DOHH2 (cell line): ENCODE measurements around the gene MED27.

Source experiments
- H3F3A ChIP-seq: fragments of 200-600 bp; sonication (generic), shearing (Covaris generic); 2 replicates; pipeline ENCODE4 v1.6.0; 2016; ENCODE audit warnings: antibody characterized with exemption, mild to moderate bottlenecking; ENCODE audit not compliant: control insufficient read depth, insufficient read depth
- H3K27ac ChIP-seq: fragments of 200-600 bp; sonication (generic); 2 replicates; pipeline ENCODE4 v1.5.1; 2014; ENCODE audit warnings: low read depth, mild to moderate bottlenecking, low read length, moderate library complexity
- H3K27me3 ChIP-seq: fragments of 200-600 bp; sonication (generic); 2 replicates; pipeline ENCODE4 v1.6.1; 2014; ENCODE audit warnings: mild to moderate bottlenecking, low read length, mixed read lengths; ENCODE audit not compliant: control insufficient read depth
- H3K36me3 ChIP-seq: fragments of 200-600 bp; sonication (generic); 2 replicates; pipeline ENCODE4 v1.6.1; 2014; ENCODE audit warnings: mild to moderate bottlenecking, low read length, moderate library complexity, mixed read lengths; ENCODE audit not compliant: control insufficient read depth
- H3K4me1 ChIP-seq: fragments of 200-600 bp; sonication (generic); 2 replicates; pipeline ENCODE4 v1.6.1; 2014; ENCODE audit warnings: mild to moderate bottlenecking, low read length, mixed read lengths; ENCODE audit not compliant: control insufficient read depth
- H3K4me2 ChIP-seq: fragments of 200-600 bp; sonication (generic); 2 replicates; pipeline ENCODE4 v1.6.0; 2014; ENCODE audit warnings: mild to moderate bottlenecking, low read length, moderate library complexity
- H3K4me3 ChIP-seq: fragments of 200-600 bp; sonication (generic); 2 replicates; pipeline ENCODE4 v1.5.1; 2014; ENCODE audit warnings: mild to moderate bottlenecking, low read length, mixed read lengths
- H3K79me2 ChIP-seq: fragments of 200-600 bp; sonication (generic); 2 replicates; pipeline ENCODE4 v1.6.1; 2014; ENCODE audit warnings: mild to moderate bottlenecking, low read length, mixed read lengths; ENCODE audit not compliant: control insufficient read depth
- H3K9me2 ChIP-seq: fragments of 200-600 bp; sonication (generic); replicated peaks from 2 replicates; pipeline ENCODE4 v1.6.1; 2014; ENCODE audit warnings: mild to moderate bottlenecking, low read length, mixed read lengths; ENCODE audit not compliant: control insufficient read depth
- H3K9me3 ChIP-seq: fragments of 200-600 bp; sonication (generic); 2 replicates; pipeline ENCODE4 v1.6.1; 2014; ENCODE audit warnings: antibody characterized with exemption, low read length, mixed read lengths; ENCODE audit not compliant: control insufficient read depth, insufficient read depth
- H4K20me1 ChIP-seq: fragments of 200-600 bp; sonication (generic); 2 replicates; pipeline ENCODE4 v1.6.0; 2014; ENCODE audit warnings: low read depth, mild to moderate bottlenecking, antibody characterized with exemption, low read length, moderate library complexity; ENCODE audit not compliant: control insufficient read depth, insufficient read depth
- EZH2phosphoT487 ChIP-seq: fragments of 200-600 bp; sonication (generic); IDR thresholded peaks from 2 replicates; pipeline ENCODE4 v1.6.1; 2017; ENCODE audit warnings: borderline replicate concordance, mild to moderate bottlenecking, antibody characterized with exemption, low read length, moderate library complexity, mixed read lengths
- TF ChIP-seq, protein P1 (sequence below): fragments of 200-600 bp; sonication (generic); IDR thresholded peaks from one replicate; pipeline ENCODE4 v1.5.1; 2014; ENCODE audit warnings: antibody characterized with exemption, mild to moderate bottlenecking, low read depth, low read length; ENCODE audit not compliant: poor library complexity, severe bottlenecking

The MED27 gene

DNA sequence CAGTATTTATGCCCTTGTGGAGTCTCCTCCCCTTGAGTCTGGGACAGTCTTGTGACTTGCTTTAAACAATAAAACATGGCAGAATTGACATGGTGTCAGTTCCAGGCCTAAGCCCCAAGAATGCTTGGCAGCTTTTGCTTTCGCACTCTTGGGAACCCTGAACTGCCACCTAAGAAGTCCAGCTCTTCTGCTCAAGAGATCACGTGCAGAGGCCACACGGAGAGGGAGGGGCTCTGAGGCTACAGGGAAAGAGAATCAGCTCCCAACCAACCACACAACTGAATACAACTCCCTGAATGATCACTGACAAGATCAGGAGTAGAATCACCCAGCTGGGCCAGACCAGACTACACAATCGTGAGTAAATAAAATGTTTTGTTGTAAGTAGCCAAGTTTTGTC is 97.6 kb downstream of the MED27 start:
- no peaks in the 10 kb centered on the region; the same call in 1 of the 2 replicates for H3K79me2 ChIP-seq
- no peaks in the 10 kb centered on the region for H3K9me2 ChIP-seq
- peaks cover 37% of the 10 kb centered on the region for H3K4me1 ChIP-seq
- no peaks in the 10 kb centered on the region for H3K9me3 ChIP-seq
- no peak overlapping the region for H3K4me2 ChIP-seq
- H4K20me1 ChIP-seq, result 0 out of 2 replicates have a peak, but pooled peaks cover 2% of the 10 kb centered on the region
- TF ChIP-seq EZH2phosphoT487, result no peak
- TF ChIP-seq, protein P1, sequence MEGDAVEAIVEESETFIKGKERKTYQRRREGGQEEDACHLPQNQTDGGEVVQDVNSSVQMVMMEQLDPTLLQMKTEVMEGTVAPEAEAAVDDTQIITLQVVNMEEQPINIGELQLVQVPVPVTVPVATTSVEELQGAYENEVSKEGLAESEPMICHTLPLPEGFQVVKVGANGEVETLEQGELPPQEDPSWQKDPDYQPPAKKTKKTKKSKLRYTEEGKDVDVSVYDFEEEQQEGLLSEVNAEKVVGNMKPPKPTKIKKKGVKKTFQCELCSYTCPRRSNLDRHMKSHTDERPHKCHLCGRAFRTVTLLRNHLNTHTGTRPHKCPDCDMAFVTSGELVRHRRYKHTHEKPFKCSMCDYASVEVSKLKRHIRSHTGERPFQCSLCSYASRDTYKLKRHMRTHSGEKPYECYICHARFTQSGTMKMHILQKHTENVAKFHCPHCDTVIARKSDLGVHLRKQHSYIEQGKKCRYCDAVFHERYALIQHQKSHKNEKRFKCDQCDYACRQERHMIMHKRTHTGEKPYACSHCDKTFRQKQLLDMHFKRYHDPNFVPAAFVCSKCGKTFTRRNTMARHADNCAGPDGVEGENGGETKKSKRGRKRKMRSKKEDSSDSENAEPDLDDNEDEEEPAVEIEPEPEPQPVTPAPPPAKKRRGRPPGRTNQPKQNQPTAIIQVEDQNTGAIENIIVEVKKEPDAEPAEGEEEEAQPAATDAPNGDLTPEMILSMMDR, result no peak
- H3K4me3 ChIP-seq, result no peak overlapping the region
- H3F3A ChIP-seq, result no peaks in the 10 kb centered on the region
- no peaks in the 10 kb centered on the region for H3K36me3 ChIP-seq
- H3K27ac ChIP-seq, result no peak overlapping the region
- no peaks in the 10 kb centered on the region for H3K27me3 ChIP-seq

GRCh38 chr9:131981116-131981776 is 98.4 kb downstream of the MED27 start:
- Histone ChIP-seq H3K4me2 (no peak overlapping the region), H3K27ac (no peak overlapping the region)

GRCh38 chr9:131980267-131981016 is 99.2 kb downstream of the MED27 start:
- Histone ChIP-seq H3K9me2 (no peaks in the 10 kb centered on the region), H3F3A (no peaks in the 10 kb centered on the region), H3K4me1 (peaks cover 47% of the 10 kb centered on the region), H3K27me3 (no peaks in the 10 kb centered on the region), H3K79me2 (no peaks in the 10 kb centered on the region; the same call in 1 of the 2 replicates), H3K4me3 (no peak overlapping the region), H3K36me3 (no peaks in the 10 kb centered on the region), H3K9me3 (no peaks in the 10 kb centered on the region), H3K4me2 (no peak overlapping the region), H4K20me1 (0 out of 2 replicates have a peak, but pooled peaks cover 2% of the 10 kb centered on the region), H3K27ac (no peak overlapping the region)
- TF ChIP-seq, protein P1, result no peak
- TF ChIP-seq EZH2phosphoT487, result no peak

More at GRCh38 chr9:131981116-131981776, 98.4 kb downstream of the MED27 start:
- Histone ChIP-seq H3K4me1 (peaks cover 46% of the 10 kb centered on the region), H3K79me2 (no peaks in the 10 kb centered on the region; the same call in 1 of the 2 replicates), H3K36me3 (no peaks in the 10 kb centered on the region), H3K9me3 (no peaks in the 10 kb centered on the region), H4K20me1 (0 out of 2 replicates have a peak, but pooled peaks cover 2% of the 10 kb centered on the region), H3F3A (no peaks in the 10 kb centered on the region), H3K27me3 (no peaks in the 10 kb centered on the region), H3K9me2 (no peaks in the 10 kb centered on the region), H3K4me3 (no peak overlapping the region)
- TF ChIP-seq, protein P1, result no peak
- no peak for TF ChIP-seq EZH2phosphoT487
